HG03103 (cell line): ENCODE results near the gene PRSS56.
"Not testable (repeated sequence)": the region's sequence is repeated elsewhere in the genome, so short reads cannot be mapped to it uniquely, and the experiment has no call there.

Source experiments
- ATAC-seq: cut with Tn5 transposase; IDR thresholded peaks from one replicate; pipeline ENCODE4 v1.9.1; 2021; ENCODE audit warnings: low read depth; ENCODE audit not compliant: unreplicated experiment

The PRSS56 gene

DNA sequence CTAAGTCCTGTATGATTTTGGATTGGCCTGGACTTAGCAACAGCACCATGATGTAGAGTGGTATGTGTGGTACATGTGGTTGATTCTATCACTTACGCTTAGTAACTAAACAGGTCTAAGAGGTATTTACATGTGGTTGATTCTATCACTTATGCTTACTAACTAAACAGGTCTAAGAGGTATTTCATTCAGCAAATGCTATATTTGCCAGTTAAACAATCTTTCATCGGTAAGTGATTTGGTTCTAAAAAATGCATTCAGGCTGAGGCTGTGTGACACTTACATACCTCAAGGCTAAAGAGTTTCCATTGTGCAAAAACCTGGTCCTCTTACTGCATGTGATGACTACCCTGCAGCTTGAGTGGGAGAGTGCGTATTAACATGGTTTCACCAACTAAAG is 43.4 kb downstream of the PRSS56 start:
- no peak for ATAC-seq

DNA sequence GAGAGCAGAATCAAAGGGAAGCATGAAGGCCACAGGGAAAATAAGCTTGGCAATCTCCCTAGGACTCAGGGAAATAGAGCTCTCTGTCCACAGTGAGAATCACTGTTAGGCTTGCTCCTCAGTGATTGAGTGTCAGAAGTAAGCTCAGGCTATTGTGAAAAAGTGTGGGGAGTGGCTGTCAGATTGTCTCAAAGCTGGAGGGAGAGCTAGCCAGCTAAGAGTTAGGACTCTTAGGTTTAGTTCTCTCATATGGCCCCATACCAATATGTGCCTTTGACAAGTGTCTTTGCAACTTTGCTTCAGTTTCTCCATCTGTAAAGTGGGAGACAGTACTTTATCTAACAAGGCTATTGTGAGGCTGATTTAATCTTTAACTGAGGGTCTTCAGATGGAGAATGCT is 47.5 kb downstream of the PRSS56 start:
- ATAC-seq, result no peak

DNA sequence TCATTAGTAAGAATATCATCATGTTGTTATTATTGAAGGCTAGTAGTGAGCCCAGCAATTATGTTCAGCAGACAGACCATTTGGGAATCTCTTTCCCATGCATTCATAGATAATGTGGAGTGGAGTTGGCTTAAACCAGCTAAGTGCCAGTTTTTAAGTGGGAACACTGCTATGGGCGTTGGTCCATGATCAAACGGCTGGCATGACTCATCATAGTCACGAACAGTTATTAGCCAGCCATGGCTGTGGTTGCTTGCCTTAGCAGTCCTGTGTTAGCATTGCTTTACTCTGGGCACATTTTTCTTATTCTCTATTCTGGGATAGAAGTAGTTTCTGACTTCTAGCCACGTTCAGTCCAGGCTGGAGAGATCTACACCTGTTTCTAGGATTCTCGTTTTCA is 48.0 kb downstream of the PRSS56 start:
- ATAC-seq, result no peak

DNA sequence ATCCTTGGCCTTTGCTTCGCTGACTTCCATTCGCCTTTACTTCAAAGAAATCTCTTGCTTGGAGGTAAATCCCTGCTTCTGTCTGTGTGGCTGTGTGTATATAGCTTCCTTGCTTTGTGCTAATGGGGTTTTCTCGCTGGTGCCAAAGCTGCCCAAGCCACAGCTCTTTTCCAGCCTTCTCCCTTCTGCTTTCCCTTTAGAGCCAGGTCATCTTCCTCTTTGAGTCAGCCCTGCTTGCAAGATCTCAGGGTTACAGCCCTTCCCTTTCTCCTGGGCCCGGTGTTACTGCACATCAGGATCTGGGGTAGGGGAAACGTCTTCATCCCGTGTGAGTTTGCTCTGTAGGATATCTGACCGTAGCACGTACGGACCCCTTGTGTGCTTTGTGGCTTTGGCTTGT is 49.4 kb downstream of the PRSS56 start:
- no peak for ATAC-seq

DNA sequence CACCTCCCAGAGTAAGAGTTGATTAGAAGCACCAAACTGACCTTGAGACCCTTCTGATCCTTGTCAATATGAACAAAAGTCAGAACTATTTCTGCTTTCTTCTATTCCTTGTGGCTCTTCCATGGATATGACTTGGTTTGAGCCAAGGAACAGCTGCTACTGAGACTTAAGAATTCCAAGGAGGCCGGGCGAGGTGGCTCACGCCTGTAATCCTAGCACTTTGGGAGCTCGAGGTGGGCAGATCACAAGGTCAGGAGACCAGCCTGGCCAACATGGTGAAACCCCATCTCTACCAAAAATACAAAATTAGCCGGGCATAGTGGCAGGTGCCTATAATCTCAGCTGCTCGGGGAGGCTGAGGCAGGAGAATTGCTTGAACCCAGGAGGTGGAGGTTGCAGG is 50.3 kb downstream of the PRSS56 start:
- ATAC-seq, result not testable (repeated sequence)

DNA sequence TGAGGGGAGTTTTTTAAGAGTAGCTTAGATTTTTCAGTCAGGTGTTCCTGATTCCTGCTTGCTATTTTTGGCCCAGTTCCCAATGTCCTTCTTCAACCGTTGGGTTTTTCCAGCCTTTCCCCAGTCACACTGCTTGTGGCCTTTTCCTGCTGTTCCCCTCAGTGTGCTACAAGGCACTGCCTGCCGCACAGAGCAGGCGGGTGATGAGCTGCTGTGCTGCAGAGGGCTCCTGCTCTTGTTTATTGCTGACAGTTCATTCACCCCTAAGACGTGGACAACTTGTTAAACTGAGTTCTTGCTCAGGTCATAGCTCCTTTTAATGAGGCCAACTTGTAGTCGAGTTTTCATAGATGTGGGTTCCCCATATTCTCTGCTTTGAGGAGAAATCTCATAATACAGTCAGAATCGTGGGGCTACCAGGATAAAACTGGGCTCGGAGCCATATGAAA is 50.9 kb downstream of the PRSS56 start:
- ATAC-seq, result no peak

DNA sequence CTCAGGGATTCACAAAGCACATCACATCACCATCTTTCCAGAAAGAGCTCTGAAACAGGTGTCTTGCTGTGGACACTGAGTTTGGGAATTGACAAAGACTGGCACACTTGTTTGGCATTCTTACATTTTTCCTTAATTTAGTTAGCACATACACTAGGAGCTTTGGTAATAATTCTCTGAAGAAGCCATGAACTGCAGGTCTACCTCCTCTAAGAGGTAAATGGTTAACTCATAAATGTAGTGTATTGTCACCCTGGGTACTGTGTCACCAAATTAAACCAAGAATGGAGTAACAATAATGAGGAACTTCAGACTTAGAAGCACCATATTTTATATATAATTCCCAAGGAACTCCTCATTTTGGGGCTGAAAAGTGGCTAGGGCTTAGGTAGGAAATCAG is 52.9 kb downstream of the PRSS56 start:
- ATAC-seq, result no peak

DNA sequence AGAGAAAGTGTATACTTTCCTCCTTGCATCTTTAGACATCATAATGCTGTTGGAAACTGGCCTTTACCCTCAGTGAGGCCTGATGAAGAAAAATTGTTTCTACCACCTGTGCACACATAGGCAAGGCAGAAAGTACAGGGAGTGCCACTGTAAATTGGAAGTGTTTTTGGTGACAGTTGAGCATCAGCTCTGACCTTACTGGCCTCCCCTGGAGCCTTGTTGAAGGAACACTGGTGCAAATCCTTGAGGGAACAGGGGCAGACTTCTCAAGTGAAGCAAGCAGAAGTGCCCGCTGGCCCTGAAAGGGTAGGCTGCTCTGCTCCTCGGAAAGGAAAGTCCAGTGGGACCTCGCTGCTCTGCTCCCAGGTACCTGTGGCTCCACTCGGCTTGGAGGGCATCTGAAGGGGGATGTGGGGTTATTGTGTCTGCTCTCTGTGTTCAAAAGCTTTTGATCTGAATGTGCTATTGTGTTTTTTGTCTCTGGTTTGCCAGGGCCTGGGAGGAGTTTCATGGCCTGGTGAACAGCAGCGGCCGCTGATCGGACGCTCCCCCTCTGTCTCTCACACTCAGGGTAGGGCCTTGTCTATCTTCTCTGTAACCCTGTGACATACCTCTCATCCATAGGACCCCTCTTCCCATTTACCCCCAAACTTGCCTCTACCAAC is 53.7 kb downstream of the PRSS56 start:
- no peak for ATAC-seq

DNA sequence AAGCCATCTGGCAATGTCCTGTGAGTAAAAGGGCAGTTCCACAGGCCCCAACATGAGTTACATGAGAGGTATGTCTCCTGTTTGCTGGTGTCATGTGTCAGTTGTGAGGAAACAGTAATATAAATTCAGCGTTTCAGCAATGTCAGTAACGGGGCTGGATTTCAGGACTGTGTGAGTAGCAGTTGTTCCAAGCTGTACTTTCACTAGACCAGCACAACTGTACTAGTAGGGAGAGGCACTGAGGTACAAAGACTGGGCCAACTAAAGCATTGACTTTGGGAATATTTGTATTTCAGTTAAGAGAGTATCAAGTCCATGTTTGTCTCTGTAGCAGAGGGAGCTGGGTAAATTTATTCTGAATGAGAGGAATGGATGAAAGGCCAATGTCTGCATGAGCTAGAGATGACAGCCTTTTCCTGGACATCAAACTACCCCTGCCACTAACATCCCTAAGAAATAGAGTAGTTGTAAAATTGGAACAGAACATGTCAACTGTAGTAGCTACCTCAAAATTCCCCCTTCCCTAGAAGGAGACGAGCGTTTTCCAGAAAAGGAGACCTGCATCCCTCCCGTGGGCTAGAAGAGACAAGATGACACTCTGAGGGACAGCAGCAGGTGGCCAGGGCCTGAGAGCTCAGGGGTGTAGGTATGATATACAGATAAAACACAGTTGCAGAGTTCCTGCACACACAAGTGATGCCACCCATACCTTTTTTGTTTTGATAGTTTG is 54.7 kb downstream of the PRSS56 start:
- ATAC-seq, result no peak
